ENCODE results near the gene IL17RE.
"Not testable (repeated sequence)": the region's sequence is repeated elsewhere in the genome, so short reads cannot be mapped to it uniquely, and the experiment has no call there.

IL17RE gene

GRCh38 chr3:9889405-9889804, 13.2 kb upstream of the IL17RE start:
- Histone ChIP-seq H3K36me3 (ENCODE audit: insufficient read depth, low read length) (peaks cover 4% of the 10 kb centered on the region; the same call in 1 of the 2 replicates), H3K4me1 (ENCODE audit: insufficient read depth, low read length) (peaks cover 3% of the 10 kb centered on the region), H3K9ac (ENCODE audit: low read depth, low read length) (no peak overlapping the region), H3K9me3 (ENCODE audit: control insufficient read depth, insufficient read depth, low read length) (no peaks in the 10 kb centered on the region)

GRCh38 chr3:9890249-9891071, 12.2 kb upstream of the IL17RE start, which contains the start of gene JAGN1:
JAGN1 (plus strand) TSS chr3:9890610; CDS start chr3:9890723, 113 bp downstream.
- Histone ChIP-seq H3K9ac (ENCODE audit: low read depth, low read length) (peak within 1 kb of the TSS; percentile 95), H3K4me1 (ENCODE audit: insufficient read depth, low read length) (no peaks in the 10 kb centered on the region), H3K36me3 (ENCODE audit: insufficient read depth, low read length) (peaks cover 4% of the 10 kb centered on the region; the same call in 1 of the 2 replicates), H3K9me3 (ENCODE audit: control insufficient read depth, insufficient read depth, low read length) (no peaks in the 10 kb centered on the region)

DNA sequence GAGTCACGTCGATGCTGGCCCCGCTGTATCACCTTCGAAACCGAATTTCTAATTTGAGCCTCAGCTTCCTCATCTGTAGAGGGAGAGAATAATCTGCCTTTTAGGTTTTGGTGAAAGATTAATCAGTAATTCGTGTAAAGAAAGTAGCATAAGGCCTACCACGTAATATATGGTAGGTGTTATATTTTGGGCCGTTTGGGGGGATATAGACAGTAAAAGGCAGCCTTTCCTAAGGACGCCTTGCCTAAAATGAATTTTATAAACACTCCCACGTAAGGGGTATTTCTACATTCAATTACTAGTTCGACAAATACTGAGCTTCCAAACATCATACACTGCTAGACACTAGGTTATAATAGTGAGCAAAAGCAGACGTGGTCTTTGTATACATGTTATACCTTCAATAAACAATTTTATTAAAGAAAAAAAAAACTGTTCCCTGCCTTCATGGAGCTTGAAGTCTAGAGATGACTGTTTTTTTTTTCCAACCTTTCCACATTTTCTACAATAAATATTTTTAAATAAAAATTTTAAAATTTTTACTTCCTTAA, 11.5 kb upstream of the IL17RE start:
- peak overlapping the region; percentile 95 for H3K9ac ChIP-seq (ENCODE audit: low read depth, low read length)
- H3K36me3 ChIP-seq (ENCODE audit: insufficient read depth, low read length), result peaks cover 4% of the 10 kb centered on the region; the same call in 1 of the 2 replicates
- H3K4me1 ChIP-seq (ENCODE audit: insufficient read depth, low read length), result no peaks in the 10 kb centered on the region
- no peaks in the 10 kb centered on the region for H3K9me3 ChIP-seq (ENCODE audit: control insufficient read depth, insufficient read depth, low read length)

DNA sequence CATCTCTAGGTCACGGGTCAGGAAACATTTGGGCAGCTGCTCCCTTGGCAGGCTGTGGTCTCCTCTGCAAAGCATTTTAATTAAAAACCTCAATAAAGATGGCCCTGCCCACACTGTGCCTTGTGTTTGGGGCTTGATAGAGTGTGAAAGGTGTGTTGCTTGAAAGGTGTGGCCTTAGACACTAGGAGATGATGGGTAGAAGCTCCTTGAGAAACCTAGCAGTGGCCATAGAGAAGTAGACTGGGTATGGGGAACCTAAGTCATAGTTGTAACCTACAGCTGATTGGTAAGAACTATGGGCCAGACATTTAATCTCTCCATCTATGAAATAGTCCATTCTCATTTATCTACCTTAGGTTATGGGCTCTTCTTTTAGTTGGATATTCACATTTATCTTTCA, 8.9 kb upstream of the IL17RE start:
- Histone ChIP-seq H3K9me3 (ENCODE audit: control insufficient read depth, insufficient read depth, low read length) (no peaks in the 10 kb centered on the region), H3K9ac (ENCODE audit: low read depth, low read length) (no peak overlapping the region), H3K4me1 (ENCODE audit: insufficient read depth, low read length) (no peaks in the 10 kb centered on the region), H3K36me3 (ENCODE audit: insufficient read depth, low read length) (peaks cover 4% of the 10 kb centered on the region; the same call in 1 of the 2 replicates)

- not testable (repeated sequence) for H3K9ac ChIP-seq (ENCODE audit: low read depth, low read length); H3K36me3 ChIP-seq (ENCODE audit: insufficient read depth, low read length); H3K9me3 ChIP-seq (ENCODE audit: control insufficient read depth, insufficient read depth, low read length); H3K4me1 ChIP-seq (ENCODE audit: insufficient read depth, low read length)
Measured at GRCh38 chr3:9895715-9896114, 6.9 kb upstream of the IL17RE start.

- H3K9me3 ChIP-seq (ENCODE audit: control insufficient read depth, insufficient read depth, low read length); H3K4me1 ChIP-seq (ENCODE audit: insufficient read depth, low read length); H3K36me3 ChIP-seq (ENCODE audit: insufficient read depth, low read length); H3K9ac ChIP-seq (ENCODE audit: low read depth, low read length): not testable (repeated sequence)
Measured at GRCh38 chr3:9896755-9897407, 5.8 kb upstream of the IL17RE start.

DNA sequence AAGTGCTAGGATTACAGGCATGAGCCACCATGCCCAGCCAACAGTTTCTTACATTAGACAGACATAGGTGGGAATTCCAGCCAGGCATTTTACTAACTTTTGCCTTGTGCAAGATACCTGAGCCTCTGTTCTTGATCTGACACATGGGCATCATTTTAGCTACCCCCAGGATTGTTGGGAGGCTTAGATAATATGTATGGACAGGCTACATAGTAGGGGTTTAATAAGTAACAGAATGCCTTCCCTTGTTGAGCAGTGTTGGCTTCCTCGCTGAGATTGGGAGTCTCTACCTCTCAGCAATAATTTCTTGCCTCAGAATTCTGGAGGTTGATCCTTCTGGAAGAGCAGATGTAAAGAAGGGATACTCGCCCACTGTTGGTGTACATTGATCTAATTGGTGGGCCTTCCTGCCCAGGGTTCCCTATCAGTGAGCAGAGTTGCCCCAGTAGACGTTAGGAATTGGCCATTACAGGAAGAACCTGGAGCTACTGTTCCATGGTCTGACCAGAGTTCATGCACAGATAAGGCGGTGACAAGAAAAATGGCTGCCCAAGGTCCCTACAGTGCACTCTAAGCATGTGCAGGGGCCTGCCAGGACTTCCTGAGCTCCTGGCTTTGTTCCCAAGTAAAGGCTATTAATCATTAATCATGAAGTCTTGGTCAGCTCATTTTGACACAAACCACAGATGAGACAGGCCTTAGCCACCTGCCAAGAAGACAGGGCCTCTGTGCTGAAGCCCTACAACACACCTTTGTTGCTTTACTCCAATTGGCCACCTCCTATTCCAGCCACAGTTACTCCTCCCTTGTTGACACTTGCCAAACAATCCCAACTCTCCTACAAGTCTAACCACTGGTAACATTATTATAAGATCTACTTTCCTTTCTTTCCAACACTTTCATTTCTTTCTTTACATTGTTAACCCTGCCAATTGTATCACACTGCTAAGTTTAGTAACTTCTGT, 5.0 kb upstream of the IL17RE start:
- peaks cover 9% of the 10 kb centered on the region for H3K4me1 ChIP-seq (ENCODE audit: insufficient read depth, low read length)
- H3K36me3 ChIP-seq (ENCODE audit: insufficient read depth, low read length), result peaks cover 4% of the 10 kb centered on the region; the same call in 1 of the 2 replicates
- H3K9ac ChIP-seq (ENCODE audit: low read depth, low read length), result no peak overlapping the region
- no peaks in the 10 kb centered on the region for H3K9me3 ChIP-seq (ENCODE audit: control insufficient read depth, insufficient read depth, low read length)

GRCh38 chr3:9898467-9899241, 4.0 kb upstream of the IL17RE start:
- no peaks in the 10 kb centered on the region for H3K36me3 ChIP-seq (ENCODE audit: insufficient read depth, low read length)
- H3K9ac ChIP-seq (ENCODE audit: low read depth, low read length), result no peak overlapping the region
- H3K9me3 ChIP-seq (ENCODE audit: control insufficient read depth, insufficient read depth, low read length), result no peaks in the 10 kb centered on the region
- H3K4me1 ChIP-seq (ENCODE audit: insufficient read depth, low read length), result peaks cover 18% of the 10 kb centered on the region

- H3K9ac ChIP-seq (ENCODE audit: low read depth, low read length), result no peak overlapping the region
- H3K36me3 ChIP-seq (ENCODE audit: insufficient read depth, low read length), result no peaks in the 10 kb centered on the region
- H3K4me1 ChIP-seq (ENCODE audit: insufficient read depth, low read length), result peaks cover 18% of the 10 kb centered on the region
- H3K9me3 ChIP-seq (ENCODE audit: control insufficient read depth, insufficient read depth, low read length), result no peaks in the 10 kb centered on the region
Measured at GRCh38 chr3:9899289-9899791, 3.3 kb upstream of the IL17RE start.

DNA sequence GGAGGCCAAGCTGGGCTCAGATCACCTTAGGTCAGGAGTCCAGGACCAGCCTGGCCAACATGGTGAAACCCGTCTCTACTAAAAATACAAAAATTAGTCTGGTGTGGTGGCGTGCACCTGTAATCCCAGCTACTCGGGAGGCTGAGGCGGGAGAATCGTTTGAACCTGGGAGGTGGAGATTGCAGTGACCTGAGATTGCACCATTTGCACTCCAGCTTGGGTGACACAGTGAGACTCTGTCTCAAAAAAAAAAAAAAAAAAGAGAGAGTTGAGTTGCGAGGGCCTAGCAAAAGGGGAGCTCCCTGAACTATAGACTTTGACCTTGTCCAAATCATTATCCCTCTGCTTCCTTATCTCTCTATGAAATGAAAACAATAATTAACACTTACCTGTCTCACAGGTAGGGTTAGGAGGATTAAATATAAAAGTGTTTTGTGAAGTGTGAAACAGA, 1.7 kb upstream of the IL17RE start:
- peaks cover 18% of the 10 kb centered on the region for H3K4me1 ChIP-seq (ENCODE audit: insufficient read depth, low read length)
- not testable (repeated sequence) for H3K9me3 ChIP-seq (ENCODE audit: control insufficient read depth, insufficient read depth, low read length); H3K36me3 ChIP-seq (ENCODE audit: insufficient read depth, low read length); H3K9ac ChIP-seq (ENCODE audit: low read depth, low read length)

- Histone ChIP-seq H3K36me3 (ENCODE audit: insufficient read depth, low read length) (no peaks in the 10 kb centered on the region), H3K9me3 (ENCODE audit: control insufficient read depth, insufficient read depth, low read length) (no peaks in the 10 kb centered on the region), H3K9ac (ENCODE audit: low read depth, low read length) (0 out of 2 replicates have a peak overlapping the region, but pooled peaks have one; percentile 19), H3K4me1 (ENCODE audit: insufficient read depth, low read length) (peaks cover 18% of the 10 kb centered on the region)
Measured at GRCh38 chr3:9901967-9902366, 681 bp upstream of the IL17RE start.

DNA sequence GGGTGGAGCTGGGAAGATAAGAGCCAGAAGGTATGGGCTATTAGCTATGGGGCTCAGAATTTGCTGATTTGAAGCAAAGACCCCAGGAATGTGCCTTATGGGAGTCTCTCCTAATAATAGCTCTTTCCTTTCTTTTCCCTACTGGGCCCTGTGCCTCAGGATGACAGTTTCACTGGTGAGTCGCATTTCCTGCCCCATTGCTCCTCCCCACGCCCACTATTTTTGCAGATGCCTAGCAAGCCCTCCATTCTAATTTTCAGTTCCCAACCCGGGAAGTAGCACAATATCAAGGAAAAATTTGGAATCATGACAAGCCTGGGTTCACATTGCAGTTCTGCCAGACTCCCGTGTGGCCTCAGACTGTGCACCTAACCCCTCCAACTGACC, 583 bp downstream of the IL17RE start:
- Histone ChIP-seq H3K9me3 (ENCODE audit: control insufficient read depth, insufficient read depth, low read length) (no peaks in the 10 kb centered on the region), H3K36me3 (ENCODE audit: insufficient read depth, low read length) (no peaks in the 10 kb centered on the region), H3K9ac (ENCODE audit: low read depth, low read length) (peak overlapping the region; percentile 19; the same call in 1 of the 2 replicates), H3K4me1 (ENCODE audit: insufficient read depth, low read length) (peaks cover 18% of the 10 kb centered on the region)

DNA sequence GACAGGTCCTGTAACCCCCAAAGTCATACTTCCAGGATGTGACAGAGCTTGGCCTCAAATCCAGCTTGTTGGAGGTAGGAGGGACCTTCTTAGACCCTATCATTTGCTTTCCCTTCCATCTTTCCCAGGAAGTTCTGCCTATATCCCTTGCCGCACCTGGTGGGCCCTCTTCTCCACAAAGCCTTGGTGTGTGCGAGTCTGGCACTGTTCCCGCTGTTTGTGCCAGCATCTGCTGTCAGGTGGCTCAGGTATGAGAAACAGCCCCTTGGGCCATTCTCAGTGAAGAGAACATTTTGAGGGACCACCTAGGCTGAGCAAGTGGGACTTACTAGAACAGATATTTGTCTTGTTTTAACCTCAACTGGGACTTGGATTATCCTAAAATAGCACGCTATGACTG, 1.3 kb downstream of the IL17RE start:
- H3K9me3 ChIP-seq (ENCODE audit: control insufficient read depth, insufficient read depth, low read length), result no peaks in the 10 kb centered on the region
- H3K9ac ChIP-seq (ENCODE audit: low read depth, low read length), result 0 out of 2 replicates have a peak overlapping the region, but pooled peaks have one; percentile 6
- peaks cover 18% of the 10 kb centered on the region for H3K4me1 ChIP-seq (ENCODE audit: insufficient read depth, low read length)
- no peaks in the 10 kb centered on the region for H3K36me3 ChIP-seq (ENCODE audit: insufficient read depth, low read length)

Data from ES-I3 (cell line).